ENCODE data around the gene WRAP73. TPM values are rescaled to one million over a fixed set of nuclear protein-coding genes. Genes with fewer than 3 reads are reported as not detected.

Gene WRAP73
- total RNA-seq, 1 experiment from 2014 or later = 66.7 TPM

DNA sequence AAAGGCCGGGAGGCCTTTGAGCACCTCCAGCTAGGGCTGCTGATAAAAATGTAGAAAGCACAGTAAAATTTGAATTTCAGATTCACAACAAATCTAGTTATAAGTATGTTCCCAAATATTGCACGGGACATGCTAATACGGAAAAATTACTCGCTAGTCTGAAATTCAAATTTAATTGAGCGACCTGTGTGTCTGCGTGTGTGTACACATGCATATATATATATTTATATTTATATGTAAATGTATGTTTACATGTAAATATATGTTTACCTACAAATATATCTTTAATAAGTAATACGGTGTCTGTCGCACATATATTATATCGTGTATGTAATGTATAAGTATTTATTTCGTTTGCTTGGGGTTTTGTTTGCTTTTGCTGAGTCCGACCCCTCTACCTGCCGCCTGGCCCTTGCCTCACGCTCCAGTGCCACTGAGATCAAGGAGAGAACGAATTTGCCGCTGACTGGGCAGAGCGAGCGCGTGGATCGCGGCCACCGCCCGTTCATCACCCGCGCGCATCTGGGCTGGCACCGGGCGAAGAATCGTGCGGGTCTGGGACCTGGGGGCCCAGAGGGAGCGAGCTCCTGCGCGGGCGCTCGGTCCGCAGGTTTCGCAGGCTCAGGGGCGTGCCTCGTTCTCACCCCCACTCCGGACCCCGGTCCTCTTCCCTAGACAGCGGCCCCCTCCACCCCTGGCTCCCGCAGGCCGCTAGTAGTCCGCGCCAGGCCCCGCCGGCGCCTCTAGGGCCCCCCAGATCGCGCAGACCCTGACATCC, 534 bp upstream of the WRAP73 start:
- no peak for DNase-seq (ENCODE audit: low spot score)

DNA sequence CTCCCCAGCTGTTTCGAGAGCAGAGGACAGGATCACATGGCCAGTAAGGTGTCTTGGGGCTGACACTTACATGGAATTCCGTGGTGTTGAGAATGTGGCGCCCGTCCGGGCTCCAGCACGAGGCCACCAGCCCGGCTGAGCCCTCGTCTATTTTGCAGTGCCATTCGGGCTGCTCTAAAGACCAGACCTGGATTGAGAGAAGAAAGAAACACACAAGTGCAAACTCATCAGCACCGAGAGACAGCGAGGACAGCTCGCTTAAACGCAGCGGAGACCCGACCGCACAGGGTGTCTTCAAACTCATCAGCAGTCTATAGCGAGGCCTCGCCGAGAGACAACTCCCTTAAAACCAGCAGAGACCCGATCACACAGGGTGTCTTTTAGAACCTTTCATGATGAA, 3.3 kb downstream of the WRAP73 start:
- no peak for DNase-seq (ENCODE audit: low spot score)

DNA sequence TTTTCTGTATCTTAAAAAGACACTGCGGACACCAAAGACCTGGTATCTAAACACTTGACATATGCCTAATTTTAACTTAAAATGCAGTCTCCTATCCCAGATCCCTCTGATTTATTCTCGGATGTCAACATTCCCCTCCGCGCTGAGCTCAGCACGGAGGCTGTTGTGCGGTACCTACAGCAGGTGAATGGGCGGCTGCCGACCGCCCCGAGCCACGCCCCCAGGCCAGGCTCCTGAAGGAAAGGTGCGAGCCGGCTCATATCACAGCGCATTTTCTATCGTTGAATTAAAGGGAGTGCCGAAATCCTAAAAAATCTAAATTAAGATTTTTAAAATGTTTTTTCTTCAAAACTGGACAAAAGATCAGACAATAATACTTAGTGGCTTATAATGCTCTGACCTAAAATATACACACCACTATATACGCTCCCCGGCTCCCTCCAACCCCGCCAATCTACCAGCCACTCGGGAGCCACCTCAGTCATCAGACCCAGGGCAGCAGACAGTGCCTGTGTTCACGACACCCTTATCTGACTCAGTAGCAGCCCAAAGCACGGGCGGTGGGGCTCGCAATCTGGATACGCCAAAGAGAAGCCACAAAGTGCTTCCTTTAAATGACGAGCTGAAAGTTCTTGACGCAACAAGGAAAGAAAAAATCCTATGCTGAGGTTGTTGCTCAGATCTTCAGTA, 4.1 kb downstream of the WRAP73 start:
- no peak for DNase-seq (ENCODE audit: low spot score)

DNA sequence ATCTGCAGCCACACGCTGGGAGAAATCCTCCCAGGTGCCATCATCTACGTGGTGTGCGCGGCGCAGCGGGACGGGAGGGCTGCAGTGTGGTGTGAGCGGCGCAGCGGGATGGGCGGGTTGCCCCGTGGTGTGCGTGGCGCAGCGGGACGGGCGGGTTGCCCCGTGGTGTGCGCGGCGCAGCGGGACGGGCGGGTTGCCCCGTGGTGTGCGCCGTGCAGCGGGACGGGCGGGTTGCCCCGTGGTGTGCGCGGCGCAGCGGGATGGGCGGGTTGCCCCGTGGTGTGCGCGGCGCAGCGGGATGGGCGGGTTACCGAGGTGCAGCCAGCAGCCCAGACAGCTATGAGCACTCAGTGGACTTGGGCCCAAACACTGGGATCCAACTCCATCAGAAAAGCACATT, 4.7 kb downstream of the WRAP73 start:
- DNase-seq (ENCODE audit: low spot score) = no peak

DNA sequence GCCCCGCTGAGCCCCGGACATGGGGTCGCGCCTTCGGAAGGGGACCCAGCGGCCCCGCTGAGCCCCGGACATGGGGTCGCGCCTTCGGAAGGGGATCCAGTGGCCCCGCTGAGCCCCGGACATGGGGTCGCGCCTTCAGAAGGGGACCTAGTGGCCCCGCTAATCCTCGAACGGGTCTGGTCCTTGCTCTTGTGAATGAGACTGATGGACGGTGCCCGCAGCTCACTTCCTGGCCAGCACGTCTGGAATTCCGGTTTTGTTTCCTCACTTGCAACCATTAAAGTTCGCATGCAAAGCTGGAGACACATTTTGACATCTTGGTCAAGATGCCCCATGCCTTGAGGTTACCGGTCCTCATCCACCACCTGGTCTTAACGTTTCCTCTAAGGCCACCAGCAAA, 5.6 kb downstream of the WRAP73 start:
- no peak for DNase-seq (ENCODE audit: low spot score)

DNA sequence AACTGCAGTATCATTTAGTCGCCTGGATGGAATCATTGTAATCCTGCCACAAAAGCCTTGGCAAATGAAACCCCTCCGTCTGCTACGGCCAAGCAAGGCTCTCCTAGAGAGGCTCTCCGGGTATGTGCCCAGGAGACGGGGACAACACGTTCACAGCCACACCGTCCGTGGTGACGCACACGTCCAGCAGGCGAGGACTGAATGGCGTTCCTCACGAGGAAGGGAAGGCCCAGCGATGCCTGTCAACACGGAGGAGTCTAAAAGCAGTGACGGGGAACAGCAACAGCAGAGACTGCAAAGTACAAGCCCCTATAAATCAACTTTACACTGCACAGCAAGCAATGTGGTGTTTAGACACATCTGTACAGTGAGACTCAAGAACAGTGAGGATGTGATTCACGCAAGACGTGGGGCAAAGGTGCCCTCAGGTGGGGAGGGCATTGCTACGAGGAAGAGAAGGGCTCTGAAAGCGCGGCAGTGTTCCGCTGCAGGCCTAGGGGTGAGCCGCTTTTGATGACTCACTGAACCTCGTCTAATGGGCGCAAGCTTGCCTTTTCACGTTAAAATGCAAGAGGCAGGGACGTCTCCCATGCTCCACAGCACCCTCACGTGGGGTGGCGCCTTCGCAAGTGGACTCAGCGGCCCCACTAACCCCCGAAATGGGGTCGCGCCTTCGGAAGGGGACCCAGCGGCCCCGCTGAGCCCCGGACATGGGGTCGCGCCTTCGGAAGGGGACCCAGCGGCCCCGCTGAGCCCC, 6.8 kb downstream of the WRAP73 start:
- no peak for DNase-seq (ENCODE audit: low spot score)

DNA sequence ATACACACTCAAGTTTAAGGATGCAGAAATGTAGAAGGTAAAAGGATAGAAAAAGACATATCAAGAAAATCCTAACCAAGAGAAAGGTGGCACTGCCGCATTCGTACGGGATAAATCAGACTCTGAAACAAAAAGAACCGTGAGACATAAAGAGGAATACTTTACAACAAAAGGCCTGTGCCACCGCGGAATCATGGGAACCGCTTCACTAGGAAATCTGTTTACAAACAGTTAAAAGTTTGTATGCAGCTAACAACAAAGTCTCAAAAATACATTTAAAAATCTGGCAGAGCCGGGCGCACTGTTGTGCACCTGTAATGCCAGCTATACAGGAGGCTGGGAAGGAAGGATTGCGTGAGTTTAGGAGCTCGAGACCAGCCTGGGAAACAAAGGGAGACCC, 8.1 kb downstream of the WRAP73 start:
- DNase-seq (ENCODE audit: low spot score) = no peak

DNA sequence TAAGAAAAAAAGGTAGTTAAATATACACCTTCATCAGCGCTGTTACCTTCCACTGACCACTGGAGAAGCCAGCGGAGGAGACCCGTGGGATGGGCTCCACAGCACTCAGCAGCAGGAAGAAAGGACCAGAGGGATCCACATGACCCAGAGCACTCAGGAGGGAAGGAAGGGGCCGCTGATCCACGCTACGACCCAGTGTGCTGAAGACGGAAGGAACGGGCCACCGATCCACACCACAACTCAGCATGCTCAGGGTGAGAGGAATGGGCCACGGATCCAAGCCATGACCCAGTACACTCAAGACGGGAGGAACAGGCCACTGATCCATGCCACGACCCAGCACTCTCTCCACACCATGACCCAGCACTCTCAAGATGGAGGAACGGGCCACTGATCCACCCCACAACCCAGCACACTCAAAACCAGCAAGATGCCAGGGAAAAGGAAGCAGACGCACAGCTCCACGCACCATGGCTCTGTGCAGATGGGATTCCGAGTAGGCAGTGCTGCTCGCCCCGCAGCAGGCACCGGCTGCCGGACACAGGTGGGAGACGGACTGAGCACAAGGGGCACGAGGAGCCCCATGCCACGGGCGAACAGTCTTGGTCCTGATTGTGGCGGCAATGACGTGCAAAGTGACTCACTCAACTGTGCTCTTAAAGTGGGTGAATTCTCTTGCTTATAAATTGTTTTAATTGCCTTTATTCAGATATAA, 8.7 kb downstream of the WRAP73 start:
- no peak for DNase-seq (ENCODE audit: low spot score)

DNA sequence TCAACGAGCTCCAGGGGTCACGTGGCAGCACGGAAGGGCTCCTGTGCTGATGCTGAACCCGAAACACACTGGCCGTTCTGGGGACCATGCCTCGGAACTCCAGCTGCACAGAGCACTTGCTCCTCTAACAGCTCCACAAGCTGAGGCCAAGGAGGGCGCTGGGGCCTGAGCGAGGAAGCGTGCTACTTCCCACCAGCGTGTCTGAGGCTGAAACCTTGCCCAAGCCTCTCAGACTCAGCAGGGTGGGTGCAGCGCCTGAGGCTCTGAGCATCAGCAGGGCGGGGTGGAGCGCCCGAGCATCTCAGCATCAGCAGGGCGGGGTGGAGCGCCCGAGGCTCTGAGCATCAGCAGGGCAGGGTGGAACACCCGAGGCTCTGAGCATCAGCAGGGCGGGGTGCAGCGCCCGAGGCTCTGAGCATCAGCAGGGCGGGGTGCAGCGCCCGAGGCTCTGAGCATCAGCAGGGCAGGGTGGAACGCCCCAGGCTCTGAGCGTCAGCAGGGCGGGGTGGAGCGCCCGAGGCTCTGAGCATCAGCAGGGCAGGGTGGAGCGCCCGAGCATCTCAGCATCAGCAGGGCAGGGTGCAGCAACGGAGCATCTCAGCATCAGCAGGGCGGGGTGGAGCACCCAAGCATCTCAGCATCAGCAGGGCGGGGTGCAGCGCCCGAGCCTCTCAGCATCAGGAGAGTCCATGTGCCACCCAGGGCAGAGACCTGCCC, 9.6 kb downstream of the WRAP73 start:
- DNase-seq (ENCODE audit: low spot score) = no peak

DNA sequence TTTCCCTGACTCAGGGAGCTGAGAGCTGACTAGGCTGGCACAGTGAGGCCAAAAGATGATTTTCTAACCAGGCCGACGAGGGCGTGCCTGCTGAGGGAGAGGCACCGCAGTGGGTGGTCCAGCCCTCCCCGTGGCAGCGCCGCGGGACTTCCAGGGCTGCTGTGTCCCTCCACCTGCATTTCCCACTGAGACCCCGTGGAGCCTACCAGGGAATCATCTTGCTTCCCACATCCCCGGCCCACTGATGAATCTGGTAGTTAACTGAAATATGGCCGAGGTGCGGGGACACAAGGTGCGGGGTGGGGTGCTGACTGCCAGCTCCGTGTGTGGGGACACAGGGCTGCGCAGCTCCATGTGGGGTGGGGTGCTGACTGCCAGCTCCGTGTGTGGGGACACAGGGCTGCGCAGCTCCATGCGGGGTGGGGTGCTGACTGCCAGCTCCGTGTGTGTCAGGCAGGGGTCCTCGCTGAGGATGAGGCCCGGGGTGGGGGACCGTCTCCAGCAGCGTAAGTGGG, 10.4 kb downstream of the WRAP73 start:
- no peak for DNase-seq (ENCODE audit: low spot score)

DNA sequence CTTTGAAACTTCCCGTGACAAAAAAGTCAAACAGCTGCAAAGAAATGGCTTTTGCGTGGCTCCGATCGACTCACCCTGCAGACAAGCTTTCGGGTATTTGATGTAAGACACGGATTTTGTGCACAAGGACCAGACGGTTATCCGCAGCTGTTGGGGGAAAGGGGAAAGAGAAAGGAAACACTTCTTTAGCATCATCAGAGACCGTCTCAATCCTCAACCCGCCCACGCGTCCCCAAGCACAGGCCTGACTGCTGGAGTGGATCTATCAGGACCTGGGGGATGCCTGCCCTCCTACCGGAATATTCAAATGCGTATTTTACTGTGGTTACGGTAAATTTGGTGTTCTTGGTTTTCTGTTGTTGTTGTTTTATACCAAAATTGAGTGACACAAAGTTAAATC, 11.2 kb downstream of the WRAP73 start:
- no peak for DNase-seq (ENCODE audit: low spot score)

DNA sequence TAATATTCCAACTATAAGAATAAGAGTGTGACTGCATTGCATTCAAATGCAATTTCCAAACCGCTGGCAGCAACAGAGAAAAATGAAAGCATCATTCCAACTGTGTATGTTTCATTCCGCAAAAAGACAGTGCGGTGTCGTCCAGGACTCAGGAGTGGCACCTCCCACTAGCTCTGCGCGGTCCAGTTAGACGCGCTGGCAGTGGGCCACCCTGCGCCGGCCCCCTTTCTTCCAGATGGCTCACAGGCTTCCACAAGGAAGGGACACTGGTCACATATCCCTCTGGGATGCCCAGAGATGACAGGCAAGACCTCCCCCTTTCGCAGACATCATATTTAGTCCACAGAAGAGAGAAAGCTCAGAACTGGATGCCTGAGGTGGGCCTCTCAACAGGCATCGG, 11.9 kb downstream of the WRAP73 start:
- no peak for DNase-seq (ENCODE audit: low spot score)

DNA sequence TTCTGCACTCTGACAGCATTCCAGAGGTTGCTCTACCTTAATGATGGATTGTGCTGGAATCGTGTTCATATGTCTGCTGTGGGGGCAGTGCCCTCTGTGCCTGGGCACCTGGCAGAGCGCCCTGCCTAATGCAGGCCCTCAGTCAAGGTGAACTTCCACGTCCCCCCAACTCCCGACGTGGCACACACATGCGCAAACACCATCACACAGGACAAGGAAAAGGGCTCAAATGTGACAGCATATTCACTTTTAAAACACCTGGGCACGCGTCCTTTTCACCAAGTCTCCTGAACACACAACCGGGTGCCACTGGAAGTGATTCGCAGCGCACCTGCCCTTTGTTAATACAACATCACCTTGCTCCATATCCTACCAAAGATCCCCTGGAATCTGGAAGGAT, 13.4 kb downstream of the WRAP73 start:
- DNase-seq (ENCODE audit: low spot score) = no peak

DNA sequence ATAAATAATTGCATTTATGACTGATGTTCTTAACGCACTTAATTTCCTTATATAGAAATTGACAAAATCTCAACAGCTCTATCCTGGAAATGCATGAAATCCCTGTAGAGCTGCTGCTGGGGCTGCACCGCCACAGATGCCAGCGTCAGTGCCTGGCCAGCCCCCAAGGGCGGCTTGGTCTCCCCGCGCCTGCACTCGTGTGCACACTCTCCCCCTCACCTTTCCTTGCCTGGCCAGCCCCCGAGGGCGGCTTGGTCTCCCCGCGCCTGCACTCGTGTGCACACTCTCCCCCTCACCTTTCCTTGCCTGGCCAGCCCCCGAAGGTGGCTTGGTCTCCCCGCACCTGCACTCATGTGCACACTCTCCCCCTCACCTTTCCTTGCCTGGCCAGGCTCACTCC, 13.8 kb downstream of the WRAP73 start:
- DNase-seq (ENCODE audit: low spot score) = no peak

DNA sequence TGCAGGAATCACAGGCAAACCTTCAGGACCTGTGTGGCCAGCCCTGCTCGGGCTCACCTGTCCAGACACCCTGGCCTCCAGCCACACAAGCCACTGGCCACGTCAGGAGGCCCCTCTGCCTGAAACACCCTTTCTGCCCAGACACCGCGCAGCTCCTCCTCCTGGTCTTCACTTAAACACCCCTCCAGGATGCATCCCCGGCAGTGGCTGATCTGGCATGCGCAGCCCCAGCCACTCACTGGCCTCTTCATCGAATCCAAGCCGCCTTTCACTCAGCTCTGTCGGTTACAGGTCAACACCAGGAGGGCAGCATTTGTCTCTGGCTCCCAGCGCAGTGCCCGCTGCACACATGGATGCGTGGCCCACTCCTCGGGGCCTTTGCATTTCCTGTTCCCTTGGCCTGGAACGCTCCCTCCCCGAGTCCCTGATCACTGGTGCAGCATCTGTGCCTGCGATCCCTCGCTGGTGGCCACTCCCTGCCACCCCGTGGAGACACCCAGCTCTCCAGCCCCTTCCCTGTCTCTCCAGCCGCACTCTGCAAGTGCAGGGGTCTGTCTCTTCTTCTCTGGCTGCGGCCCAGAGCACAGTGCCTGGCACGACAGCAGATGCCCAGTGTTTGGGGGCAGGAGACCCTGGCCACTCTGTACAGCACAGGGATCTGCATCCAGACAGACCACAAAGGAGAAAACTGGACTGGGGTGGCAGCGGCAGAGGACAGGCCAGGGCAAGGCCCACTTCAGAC, 15.7 kb downstream of the WRAP73 start:
- DNase-seq (ENCODE audit: low spot score) = no peak

DNA sequence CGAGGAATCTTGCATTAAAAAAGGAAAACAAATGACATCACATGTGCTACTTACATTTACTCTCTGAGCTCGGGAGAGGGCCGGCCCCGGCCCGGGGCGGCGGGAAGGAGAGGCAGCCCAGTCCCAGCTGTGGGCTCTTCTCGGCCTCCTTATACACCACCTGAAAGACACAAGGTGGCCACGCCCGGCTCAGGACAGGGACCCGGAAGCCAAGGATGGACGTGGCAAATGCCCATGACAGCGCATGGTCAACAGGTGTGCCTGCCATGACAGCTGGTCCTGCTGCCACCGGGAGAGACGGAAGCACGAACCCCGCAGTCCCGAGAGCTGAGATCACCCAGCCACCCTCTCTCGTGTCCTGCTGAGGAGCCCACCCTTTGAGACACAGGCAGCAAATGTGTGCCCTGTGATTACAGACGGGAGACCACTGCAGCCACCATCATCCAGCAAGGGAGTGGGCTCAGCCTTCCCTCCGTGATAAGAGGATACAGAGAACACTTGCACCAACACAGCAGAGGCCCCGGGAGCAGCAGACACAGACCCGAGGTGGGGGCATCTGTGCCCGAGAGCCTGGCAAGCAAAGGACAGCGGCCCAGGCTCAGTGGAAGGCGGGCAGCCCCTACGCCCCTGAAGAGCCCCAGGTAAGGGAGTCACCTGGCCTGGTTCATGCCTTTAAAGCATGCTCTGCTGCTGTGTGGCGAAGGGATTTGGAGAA, 16.4 kb downstream of the WRAP73 start:
- DNase-seq (ENCODE audit: low spot score) = no peak

DNA sequence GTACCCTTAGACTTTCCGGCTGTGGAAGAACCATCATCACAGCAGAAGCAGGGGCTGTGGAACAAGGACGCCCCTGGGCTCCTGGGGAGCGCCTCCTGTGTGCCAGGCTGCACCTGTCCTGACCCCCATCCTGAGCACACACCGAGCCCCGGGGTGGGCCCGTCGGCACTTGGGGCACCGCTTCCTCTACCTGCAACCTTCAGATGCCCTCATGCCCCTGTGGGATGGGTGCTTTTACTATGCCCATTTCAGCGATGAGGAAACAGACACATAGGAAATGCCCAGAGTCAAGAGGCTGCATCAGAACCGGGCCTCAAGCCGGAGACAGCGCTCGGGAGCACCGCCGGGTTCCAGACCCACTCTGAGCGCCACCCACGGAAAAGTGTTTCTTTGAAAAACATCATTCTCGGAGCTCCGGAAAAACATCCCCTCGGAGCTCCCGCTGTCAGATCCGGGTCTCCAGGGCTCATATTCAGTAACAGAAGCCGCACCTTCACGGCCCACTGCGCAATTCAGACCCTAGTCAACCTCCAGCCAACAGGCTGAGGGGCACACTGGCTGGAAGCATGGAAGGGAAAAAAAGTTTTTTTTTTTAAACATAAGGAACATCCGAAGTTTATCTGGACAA, 17.1 kb downstream of the WRAP73 start:
- DNase-seq (ENCODE audit: low spot score) = no peak

DNA sequence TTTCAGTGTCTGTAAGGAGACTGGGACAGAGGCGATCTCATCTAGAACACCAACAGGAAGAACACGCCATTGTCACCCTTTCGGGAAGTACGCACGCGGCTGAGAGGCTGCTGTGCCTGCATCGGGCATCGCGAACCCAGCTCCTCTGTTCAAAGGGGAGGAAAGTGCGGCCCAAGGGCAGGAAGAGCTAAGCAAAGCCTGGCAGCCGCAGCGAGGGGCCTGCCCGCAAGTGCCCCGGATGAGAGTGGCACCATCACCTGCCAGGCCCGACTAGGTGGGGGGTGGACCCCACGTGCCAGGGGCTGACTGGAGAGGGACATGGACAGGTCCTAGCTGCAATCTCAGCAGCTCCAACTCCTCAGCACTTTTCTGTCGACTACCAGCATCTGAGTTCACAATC, 17.6 kb downstream of the WRAP73 start:
- DNase-seq (ENCODE audit: low spot score) = no peak

Measured in HT-29 (cell line).